GM19099 (cell line): ENCODE results near the gene ADAMTSL5.

Experiments
- POLR2A ChIP-seq: IDR thresholded peaks from 3 replicates; pipeline ENCODE4 v1.6.1; 2011; ENCODE audit warnings: low read depth; ENCODE audit not compliant: insufficient read length; ENCODE audit errors: extremely low read depth

ADAMTSL5 gene

DNA sequence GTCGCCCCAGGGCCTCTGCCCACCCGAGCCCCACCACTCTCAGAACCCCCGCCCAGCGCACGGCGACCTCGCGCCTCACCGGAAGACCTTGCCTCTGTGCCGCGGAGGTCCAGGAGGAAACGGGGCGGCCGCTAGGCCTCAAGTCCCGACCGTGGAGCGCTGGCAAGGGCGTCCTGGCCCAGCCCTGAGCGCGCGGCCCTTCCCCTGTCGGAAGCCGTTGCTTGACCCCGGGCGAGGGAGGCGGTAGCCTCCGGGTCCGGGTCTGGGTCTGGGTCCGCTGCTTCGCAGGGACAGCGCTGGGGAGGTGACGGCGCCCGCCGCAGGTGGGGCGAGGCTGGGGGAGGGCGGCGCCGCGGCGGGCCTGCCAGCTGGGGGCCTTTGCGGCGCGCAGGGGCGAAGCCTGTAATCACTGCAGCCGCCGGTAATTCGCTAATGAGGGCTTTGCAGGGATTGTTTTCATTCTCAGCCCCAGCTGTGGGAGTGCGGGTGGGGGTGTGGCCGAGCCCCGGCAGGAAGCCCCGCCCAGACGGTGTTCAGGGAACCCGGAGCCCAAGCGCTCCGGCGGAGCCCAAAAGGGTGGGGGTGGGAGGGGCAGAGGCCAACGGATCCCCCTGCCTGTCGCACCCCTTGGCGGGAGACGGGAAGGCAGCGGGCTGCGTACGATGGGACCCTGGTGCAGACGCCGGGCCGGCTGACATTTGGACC lies 42.4 kb downstream of the ADAMTSL5 start:
- no peak for TF ChIP-seq POLR2A

DNA sequence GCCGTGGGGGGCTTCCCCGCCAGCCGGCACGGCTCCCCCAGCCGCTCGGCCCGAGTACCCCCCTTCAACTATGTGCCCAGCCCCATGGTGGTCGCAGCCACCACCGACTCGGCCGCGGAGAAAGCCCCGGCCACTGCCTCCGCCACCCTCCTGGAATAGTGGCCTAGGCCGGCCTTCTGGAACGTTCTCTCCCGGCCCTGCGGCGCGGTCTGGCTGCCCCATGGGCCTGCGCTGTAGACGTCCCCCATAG lies 42.8 kb downstream of the ADAMTSL5 start:
- TF ChIP-seq POLR2A = no peak

GRCh38 chr19:1469255-1470054 lies 43.4 kb downstream of the ADAMTSL5 start:
- TF ChIP-seq POLR2A = no peak

DNA sequence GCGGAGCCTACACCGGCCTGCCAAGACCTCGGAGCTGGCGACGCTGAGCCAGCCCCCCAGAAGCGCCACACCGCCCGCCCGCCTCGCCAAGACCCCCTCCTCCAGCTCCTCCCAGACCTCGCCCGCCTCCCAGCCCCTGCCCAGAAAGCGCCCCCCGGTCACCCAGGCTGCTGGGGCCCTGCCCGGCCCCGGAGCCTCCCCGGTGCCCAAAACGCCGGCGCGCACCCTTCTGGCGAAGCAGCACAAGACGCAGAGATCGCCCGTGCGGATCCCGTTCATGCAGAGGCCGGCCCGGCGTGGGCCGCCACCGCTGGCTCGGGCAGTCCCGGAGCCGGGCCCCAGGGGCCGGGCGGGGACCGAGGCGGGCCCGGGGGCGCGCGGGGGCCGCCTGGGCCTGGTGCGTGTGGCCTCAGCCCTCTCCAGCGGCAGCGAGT lies 44.0 kb downstream of the ADAMTSL5 start:
- TF ChIP-seq POLR2A = no peak

DNA sequence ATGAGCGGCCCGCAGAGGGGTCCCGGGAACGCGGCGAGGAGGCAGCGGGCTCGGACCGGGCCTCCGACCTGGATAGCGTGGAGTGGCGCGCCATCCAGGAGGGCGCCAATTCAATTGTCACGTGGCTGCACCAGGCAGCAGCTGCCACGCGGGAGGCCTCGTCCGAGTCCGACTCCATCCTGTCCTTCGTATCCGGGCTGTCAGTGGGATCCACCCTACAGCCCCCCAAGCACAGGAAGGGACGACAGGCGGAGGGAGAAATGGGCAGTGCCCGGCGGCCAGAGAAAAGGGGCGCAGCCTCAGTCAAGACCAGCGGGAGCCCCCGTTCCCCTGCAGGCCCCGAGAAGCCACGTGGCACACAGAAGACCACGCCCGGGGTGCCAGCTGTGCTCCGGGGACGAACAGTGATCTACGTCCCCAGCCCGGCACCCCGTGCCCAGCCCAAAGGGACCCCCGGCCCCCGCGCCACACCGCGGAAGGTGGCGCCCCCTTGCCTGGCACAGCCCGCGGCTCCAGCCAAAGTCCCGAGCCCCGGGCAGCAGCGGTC lies 44.5 kb downstream of the ADAMTSL5 start:
- no peak for TF ChIP-seq POLR2A

DNA sequence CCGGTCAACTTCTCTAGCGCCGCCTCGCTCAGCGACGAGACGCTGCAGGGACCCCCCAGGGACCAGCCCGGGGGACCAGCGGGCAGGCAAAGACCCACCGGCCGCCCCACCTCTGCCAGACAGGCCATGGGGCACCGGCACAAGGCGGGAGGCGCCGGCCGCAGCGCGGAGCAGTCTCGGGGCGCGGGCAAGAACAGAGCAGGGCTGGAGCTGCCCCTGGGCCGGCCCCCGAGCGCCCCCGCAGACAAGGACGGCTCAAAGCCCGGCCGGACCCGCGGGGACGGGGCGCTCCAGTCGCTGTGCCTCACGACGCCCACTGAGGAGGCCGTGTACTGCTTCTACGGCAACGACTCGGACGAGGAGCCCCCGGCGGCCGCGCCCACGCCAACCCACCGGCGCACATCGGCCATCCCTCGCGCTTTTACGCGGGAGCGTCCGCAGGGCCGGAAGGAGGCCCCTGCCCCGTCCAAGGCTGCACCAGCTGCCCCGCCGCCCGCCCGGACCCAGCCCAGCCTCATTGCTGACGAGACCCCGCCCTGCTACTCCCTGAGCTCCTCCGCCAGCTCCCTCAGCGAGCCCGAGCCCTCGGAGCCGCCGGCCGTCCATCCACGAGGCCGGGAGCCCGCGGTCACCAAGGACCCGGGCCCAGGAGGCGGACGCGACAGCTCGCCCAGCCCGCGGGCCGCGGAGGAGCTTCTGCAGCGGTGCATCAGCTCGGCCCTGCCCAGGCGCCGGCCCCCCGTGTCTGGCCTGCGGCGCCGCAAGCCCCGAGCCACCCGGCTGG lies 45.1 kb downstream of the ADAMTSL5 start:
- TF ChIP-seq POLR2A = no peak

GRCh38 chr19:1467215-1467489 lies 45.7 kb downstream of the ADAMTSL5 start:
- TF ChIP-seq POLR2A = no peak

GRCh38 chr19:1466461-1467214 lies 46.2 kb downstream of the ADAMTSL5 start:
- TF ChIP-seq POLR2A = no peak

- TF ChIP-seq POLR2A = no peak
Observed at GRCh38 chr19:1466018-1466460, 46.8 kb downstream of the ADAMTSL5 start.

- TF ChIP-seq POLR2A = no peak
Observed at GRCh38 chr19:1465191-1466016, 47.4 kb downstream of the ADAMTSL5 start.

- TF ChIP-seq POLR2A = no peak
Observed at GRCh38 chr19:1461862-1462261, 51.0 kb downstream of the ADAMTSL5 start.

GRCh38 chr19:1460033-1460995 lies 52.5 kb downstream of the ADAMTSL5 start:
- TF ChIP-seq POLR2A = no peak

GRCh38 chr19:1459479-1459878 lies 53.3 kb downstream of the ADAMTSL5 start:
- no peak for TF ChIP-seq POLR2A
